MG63 (cell line): Measurements from ENCODE around the gene PIK3CD. TPM values are rescaled to one million over a fixed set of nuclear protein-coding genes. Genes with fewer than 3 reads are reported as not detected.

ENCODE experiments used
- total RNA-seq: library from RNA; depleted of rRNA; stranded (reverse); fragments of >200 nt; shearing (Covaris generic); gene quantifications from 2 replicates; pipeline ENCODE4 v1.2.3, GENCODE V29; 2014; ENCODE audit warnings: low replicate concordance; rRNA removed

The PIK3CD gene
- total RNA-seq, 1 experiment from 2014 or later, result 2.9 TPM

Other genes starting within 250 kb of the PIK3CD start
- 16.6 and 23.9 TPM in 2 replicates for gene SLC25A33, start 112.3 kb upstream of the PIK3CD start, total RNA-seq
- gene TMEM201, start 62.8 kb upstream of the PIK3CD start, total RNA-seq, result 5.7 and 8.8 TPM in 2 replicates
- gene CLSTN1, start 172.2 kb downstream of the PIK3CD start, total RNA-seq, result 31.7 and 43.6 TPM in 2 replicates